Upper lobe of left lung (tissue), 4 donors: Measurements from ENCODE around the gene LAMC1.

Experiments used
- CTCF ChIP-seq, 6 experiments: fragments of 450-650 bp in 4 of 6; fragments of 200-600 bp in 2 of 6; sonication (generic) in 2 of 6; IDR thresholded peaks; one replicate each; pipeline ENCODE4 v1.5.1; 2016 to 2019; ENCODE audit warnings: antibody characterized with exemption in 6 of 6
- EP300 ChIP-seq, 4 donors: sonication (generic); formaldehyde crosslinking; IDR thresholded peaks; one replicate each; pipeline ENCODE4 v1.5.1; 2017; ENCODE audit warnings: antibody characterized with exemption in 4 of 4, control low read depth in 2 of 4
- POLR2A ChIP-seq, 4 donors: fragments of 450-650 bp; IDR thresholded peaks; one replicate each; pipeline ENCODE4 v1.5.1; 2016 to 2017; ENCODE audit warnings: antibody characterized with exemption in 4 of 4, mild to moderate bottlenecking in 2 of 4
- POLR2AphosphoS5 ChIP-seq, 2 donors: sonication (generic); formaldehyde crosslinking; IDR thresholded peaks; one replicate each; pipeline ENCODE4 v1.5.1; 2017; ENCODE audit warnings: antibody characterized with exemption in 2 of 2

- peak in 1 of 2 donors; percentile 26 for TF ChIP-seq POLR2AphosphoS5 (IDR thresholded peaks at IDR 0.05)
- no peak for TF ChIP-seq CTCF (IDR thresholded peaks at IDR 0.05)
- no peak for TF ChIP-seq POLR2A (IDR thresholded peaks at IDR 0.05)
- TF ChIP-seq EP300 (IDR thresholded peaks at IDR 0.05) = no peak
Measured at GRCh38 chr1:183180634-183181056, 157.4 kb downstream of the LAMC1 start.
